T-helper 2 cell treated with Interferon-gamma antibody and Interleukin-4, amounts not matched to agents 100 ng/mL and 5 ng/mL, for 36 hours (primary cell): ENCODE measurements around the gene HSD11B1. TPM values are rescaled to one million over a fixed set of nuclear protein-coding genes. Genes with fewer than 3 reads are reported as not detected.

Source experiments
- intact Hi-C: fragments of 100-400 bp; cut with micrococcal nuclease; formaldehyde crosslinking; loops from one replicate; pipeline ENCODE4 v1.15.1; 2023
- total RNA-seq: library from RNA; stranded (reverse); gene quantifications from 2 replicates; pipeline ENCODE4 v1.2.3, GENCODE V29; 2022

HSD11B1 gene
- total RNA-seq, 1 donor from 2014 or later = 0.36 TPM

- intact Hi-C loops = loop anchor here (1.0 kb wide), 2 partner anchors 17 to 33 kb away; partner anchors contain the start of gene C1orf74
Measured at GRCh38 chr1:209751627-209752231, 47.1 kb downstream of the HSD11B1 start.

- intact Hi-C loops = loop anchor here (1.0 kb wide), 1 partner anchor 31 kb away; the partner anchor contains the start of gene C1orf74
Measured at GRCh38 chr1:209752890-209753289, 48.2 kb downstream of the HSD11B1 start.

DNA sequence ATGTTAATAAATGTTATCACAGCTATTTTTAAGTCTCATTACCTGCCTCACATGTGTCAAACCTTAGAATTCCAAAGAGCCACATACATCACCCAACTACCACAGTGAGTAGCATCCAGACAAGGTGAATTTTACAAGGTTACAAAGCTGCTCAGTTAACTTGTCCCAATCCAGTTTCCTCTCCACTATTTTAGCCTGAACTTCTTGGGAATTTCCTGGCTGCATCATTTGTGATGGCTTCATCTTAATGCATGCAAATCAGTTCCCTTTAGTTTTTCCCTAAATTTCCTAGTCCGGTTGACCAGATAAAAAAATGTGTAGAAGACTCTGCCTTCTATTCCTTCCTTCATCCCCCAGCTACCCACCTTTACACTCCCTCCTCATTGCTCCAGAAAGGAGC, 50.6 kb downstream of the HSD11B1 start:
- intact Hi-C loops = no loop called here

GRCh38 chr1:209755926-209756614, 51.4 kb downstream of the HSD11B1 start, which contains the start of gene TRAF3IP3:
Gene TRAF3IP3, plus strand, starts transcription at chr1:209756053. Its CDS starts 3,987 bp downstream, at chr1:209760040.
- intact Hi-C loops = loop anchor here (1.0 kb wide), 5 partner anchors 8 to 83 kb away; partner anchors contain the start of genes C1orf74 and UTP25

DNA sequence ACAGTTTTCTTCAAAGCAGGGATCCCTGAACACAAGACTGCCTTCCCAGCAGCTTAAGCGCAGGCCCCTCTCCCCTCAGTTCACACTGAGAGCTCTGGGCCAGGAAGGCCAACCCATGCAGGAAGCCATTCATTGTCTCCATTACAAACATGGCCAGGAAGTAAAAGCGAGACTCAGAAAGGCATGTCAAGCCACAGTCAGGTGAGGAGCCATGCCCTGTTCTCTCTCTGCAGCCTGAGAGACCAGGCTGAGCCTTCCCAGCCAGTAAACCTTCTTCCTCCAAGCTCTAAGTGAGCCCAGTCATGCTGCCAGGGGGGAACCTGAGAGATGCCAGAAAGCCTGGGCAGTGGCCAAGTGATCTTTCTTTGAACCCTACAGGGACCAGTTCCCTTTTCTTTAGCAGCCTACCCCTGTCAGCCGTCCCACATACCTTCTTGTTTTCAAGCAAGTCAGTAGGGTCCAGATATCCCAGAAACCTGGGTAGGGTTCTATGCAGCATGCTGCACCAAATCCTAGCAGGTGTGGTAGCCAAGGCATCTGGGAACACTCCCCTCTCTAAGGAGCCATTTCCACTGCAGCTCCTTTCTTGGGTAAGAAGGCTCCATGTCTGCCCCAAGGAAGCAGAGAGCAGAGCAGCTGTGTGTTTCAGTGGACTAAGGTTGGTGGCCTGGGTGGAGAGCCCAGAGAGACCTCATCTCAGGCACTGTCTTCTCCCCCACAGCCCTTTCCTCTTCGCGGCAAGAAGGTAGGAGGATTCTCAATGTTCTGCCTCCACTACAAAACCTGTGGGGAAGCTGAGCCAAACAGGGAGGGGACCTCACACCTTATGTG, 52.2 kb downstream of the HSD11B1 start:
- intact Hi-C loops = loop anchor here (1.0 kb wide), 5 partner anchors 9 to 84 kb away; partner anchors contain the start of genes C1orf74 and UTP25

DNA sequence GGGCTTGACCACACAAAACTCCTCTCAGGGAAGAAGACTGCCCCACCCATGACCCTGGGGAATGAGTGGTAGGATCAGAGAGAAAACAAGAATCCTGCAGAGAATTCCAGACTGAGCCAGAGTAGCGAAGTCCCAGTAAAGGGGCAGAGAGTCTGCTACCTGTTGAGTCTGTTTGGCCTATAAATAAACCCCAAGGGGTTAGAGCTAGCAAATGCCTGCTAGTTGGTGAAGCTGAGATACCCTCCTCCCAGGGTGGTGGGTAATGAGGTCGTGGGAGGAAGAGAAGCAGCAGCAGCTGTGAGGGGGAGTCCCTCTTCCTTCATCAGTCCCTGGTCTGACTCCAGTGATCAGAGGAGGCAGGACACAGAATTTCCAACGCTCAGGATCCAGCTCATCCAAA, 53.8 kb downstream of the HSD11B1 start:
- intact Hi-C loops = no loop called here

DNA sequence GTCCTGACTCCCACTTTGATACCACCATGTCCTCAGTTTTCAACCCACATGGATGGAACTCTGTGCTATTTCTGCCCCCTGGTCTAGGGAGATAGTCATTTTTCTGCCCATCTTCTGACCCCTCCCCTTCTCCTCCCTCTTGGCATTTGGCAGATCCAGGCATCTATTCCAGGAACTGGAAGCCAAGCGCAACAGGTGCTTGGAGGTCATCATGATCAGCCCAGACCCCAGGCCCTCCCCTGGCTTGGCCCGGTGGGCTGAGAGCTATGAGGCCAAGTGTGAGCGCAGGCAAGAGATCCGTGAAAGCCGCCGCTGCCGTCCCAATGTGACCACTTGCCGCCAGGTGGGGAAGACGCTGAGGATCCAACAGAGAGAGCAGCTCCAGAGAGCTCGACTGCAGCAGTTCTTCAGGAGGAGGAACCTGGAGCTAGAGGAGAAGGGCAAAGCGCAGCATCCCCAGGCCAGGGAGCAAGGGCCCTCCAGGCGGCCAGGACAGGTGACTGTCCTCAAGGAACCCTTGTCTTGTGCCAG, 55.2 kb downstream of the HSD11B1 start:
- intact Hi-C loops = no loop called here

DNA sequence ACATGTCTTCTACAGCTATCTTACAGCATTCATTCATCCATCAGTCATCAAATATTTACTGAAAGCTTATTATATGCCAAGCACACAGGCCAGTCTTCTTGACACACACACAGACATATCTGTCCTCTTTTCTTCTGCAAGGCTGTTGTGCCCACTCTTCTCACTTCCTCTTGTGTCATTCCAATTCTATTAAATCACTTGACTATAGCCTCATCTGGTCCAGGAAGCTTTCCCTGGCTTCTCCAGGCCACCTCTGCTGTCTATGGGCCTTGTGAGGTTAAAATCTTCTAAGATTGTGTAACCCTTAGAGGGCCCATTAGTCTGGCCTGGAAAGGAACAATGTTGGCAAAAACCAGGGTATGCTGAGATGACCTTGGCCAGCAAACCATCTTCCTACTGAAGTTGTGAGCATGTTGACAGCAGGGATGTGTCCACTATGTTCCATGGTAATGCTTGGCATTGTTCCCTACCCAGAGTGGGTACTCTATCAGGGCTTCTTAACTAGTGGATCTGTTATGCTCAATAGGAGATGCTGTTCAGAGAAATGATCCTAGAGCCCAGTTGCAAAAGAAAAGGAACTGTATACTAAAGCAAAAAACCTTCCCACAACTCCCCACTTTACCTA, 56.5 kb downstream of the HSD11B1 start:
- intact Hi-C loops = no loop called here

- intact Hi-C loops = no loop called here
Measured at GRCh38 chr1:209766051-209766450, 61.4 kb downstream of the HSD11B1 start.

GRCh38 chr1:209767096-209767495, 62.5 kb downstream of the HSD11B1 start:
- intact Hi-C loops = no loop called here

DNA sequence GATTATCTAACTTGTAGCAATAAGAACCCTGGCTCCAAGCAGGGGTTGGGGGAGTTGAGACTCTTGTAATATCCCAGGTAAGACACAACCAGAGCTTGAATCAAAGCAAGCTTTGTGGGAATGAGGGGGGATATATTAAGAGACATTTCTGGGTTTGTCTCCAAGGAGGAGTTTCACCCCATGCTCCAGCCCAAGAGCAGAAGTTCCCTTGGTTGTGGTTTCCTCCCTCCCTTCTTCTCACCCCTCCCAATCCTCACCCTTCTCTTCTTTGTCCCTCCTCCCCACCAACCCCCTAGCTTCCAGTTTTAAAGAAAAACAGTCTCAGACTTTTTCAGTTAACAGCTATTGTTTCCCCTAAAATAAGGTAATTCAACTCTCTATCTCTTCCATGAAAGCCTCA, 63.1 kb downstream of the HSD11B1 start:
- intact Hi-C loops = loop anchor here (1.0 kb wide), 3 partner anchors 11 to 60 kb away; partner anchors contain the start of genes TRAF3IP3 and UTP25

GRCh38 chr1:209768354-209768774, 63.7 kb downstream of the HSD11B1 start:
- intact Hi-C loops = loop anchor here (1.0 kb wide), 3 partner anchors 12 to 59 kb away; partner anchors contain the start of genes TRAF3IP3 and UTP25

- intact Hi-C loops = loop anchor here (1.0 kb wide), 1 partner anchor 15 kb away; the partner anchor contains the start of gene C1orf74
Measured at GRCh38 chr1:209769171-209769904, 64.7 kb downstream of the HSD11B1 start.

DNA sequence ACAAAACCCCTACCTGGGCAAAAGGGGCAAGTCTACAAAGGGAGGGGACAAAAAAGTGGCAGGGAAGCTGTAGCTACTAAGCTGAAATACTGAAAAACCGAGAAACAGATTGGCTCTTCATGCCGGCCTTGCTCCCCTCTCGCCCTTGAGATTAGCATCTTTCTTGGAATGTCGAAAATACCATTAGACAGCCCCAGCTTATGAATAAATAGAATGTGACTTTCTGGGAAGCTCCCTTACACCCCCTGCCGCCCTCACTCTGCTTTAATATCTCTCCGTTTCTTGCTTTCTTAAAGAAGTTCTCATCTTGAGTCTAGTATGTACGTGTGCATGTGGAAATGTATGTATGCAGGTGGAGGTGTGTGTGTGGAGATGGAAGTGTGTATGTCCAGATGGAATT, 65.3 kb downstream of the HSD11B1 start:
- intact Hi-C loops = loop anchor here (1.0 kb wide), 1 partner anchor 14 kb away; the partner anchor contains the start of gene C1orf74

GRCh38 chr1:209770636-209771415, 66.2 kb downstream of the HSD11B1 start:
- intact Hi-C loops = no loop called here

- intact Hi-C loops = no loop called here
Measured at GRCh38 chr1:209772126-209772525, 67.5 kb downstream of the HSD11B1 start.

- intact Hi-C loops = no loop called here
Measured at GRCh38 chr1:209774592-209774991, 69.9 kb downstream of the HSD11B1 start.

DNA sequence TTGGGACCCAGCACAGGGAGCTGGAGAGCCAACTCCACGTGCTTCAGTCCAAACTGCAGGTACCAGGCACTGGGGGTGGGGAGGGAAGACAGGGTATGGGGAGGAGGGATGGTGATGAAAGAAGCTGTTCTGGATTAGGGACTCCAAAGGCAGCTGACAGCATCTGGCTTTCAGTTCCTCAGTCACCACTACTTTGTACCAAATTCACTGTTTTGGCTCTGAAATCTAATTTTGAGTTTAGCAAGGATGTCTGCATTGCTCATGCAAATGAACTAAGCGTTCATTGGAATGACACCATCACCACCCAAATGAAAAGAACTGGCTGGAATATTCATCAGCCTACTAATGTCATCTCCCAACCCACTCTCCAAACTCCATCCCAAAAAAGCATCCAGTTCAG, 71.0 kb downstream of the HSD11B1 start:
- intact Hi-C loops = loop anchor here (1.0 kb wide), 1 partner anchor 9 kb away; the partner anchor contains the start of gene C1orf74

GRCh38 chr1:209777587-209777986, 72.9 kb downstream of the HSD11B1 start:
- intact Hi-C loops = no loop called here
